ENCODE data around the gene LHB.

LHB gene

GRCh38 chr19:49006905-49007304 is 10.0 kb downstream of the LHB start:
- no peak for DNase-seq

- DNase-seq = no peak
Observed at GRCh38 chr19:49004964-49005614, 11.8 kb downstream of the LHB start.

- DNase-seq = no peak
Observed at GRCh38 chr19:49004133-49004532, 12.8 kb downstream of the LHB start.

- no peak for DNase-seq
Observed at GRCh38 chr19:48999481-49000325, 17.2 kb downstream of the LHB start.

- no peak for DNase-seq
Observed at GRCh38 chr19:48997972-48998371, 18.9 kb downstream of the LHB start.

GRCh38 chr19:48994035-48994386 is 22.9 kb downstream of the LHB start:
- DNase-seq = no peak

GRCh38 chr19:48993175-48994034 is 23.5 kb downstream of the LHB start, which contains the start of the genes GYS1 and RUVBL2:
Gene GYS1, minus strand, starts transcription at chr19:48993309. Its CDS starts 197 bp downstream, at chr19:48993112.
Gene RUVBL2, plus strand, starts transcription at chr19:48993887. Its CDS starts 25 bp downstream, at chr19:48993912.
- peak; percentile 99 for DNase-seq

- peak; percentile 64 for DNase-seq
Observed at GRCh38 chr19:48992581-48993174, 24.2 kb downstream of the LHB start.

- no peak for DNase-seq
Observed at GRCh38 chr19:48991873-48992580, 24.9 kb downstream of the LHB start.

GRCh38 chr19:48991011-48991609 is 25.8 kb downstream of the LHB start:
- no peak for DNase-seq

- DNase-seq = no peak
Observed at GRCh38 chr19:48990400-48990799, 26.5 kb downstream of the LHB start.

GRCh38 chr19:48989701-48990291 is 27.1 kb downstream of the LHB start:
- no peak for DNase-seq

GRCh38 chr19:48988860-48989259 is 28.0 kb downstream of the LHB start:
- DNase-seq = no peak

- DNase-seq = no peak
Observed at GRCh38 chr19:48988286-48988685, 28.6 kb downstream of the LHB start.

- no peak for DNase-seq
Observed at GRCh38 chr19:48987323-48987722, 29.6 kb downstream of the LHB start.

GRCh38 chr19:48986211-48986610 is 30.7 kb downstream of the LHB start:
- DNase-seq = no peak

- no peak for DNase-seq
Observed at GRCh38 chr19:48985711-48986110, 31.2 kb downstream of the LHB start.

- DNase-seq = no peak
Observed at GRCh38 chr19:48982280-48982679, 34.6 kb downstream of the LHB start.

GRCh38 chr19:48977061-48977460 is 39.8 kb downstream of the LHB start:
- DNase-seq = no peak

GRCh38 chr19:48975947-48976847 is 40.7 kb downstream of the LHB start:
- no peak for DNase-seq

Data from DMS79 treated with DMSO at 0.1 percent for 48 hours (cell line).